CD4-positive, alpha-beta memory T cell (primary cell): ENCODE results near the gene SAMD14. TPM values are rescaled to one million over a fixed set of nuclear protein-coding genes. Genes with fewer than 3 reads are reported as not detected.

Experiments used
- CTCF ChIA-PET: fragments of 350-600 bp; sonication (Branson Sonifier 250); formaldehyde crosslinking; loops from one replicate; lab custom pipeline; 2021; ENCODE audit warnings: inconsistent platforms; ENCODE audit not compliant: partially characterized antibody; lab: Charles Lee
- POLR2A ChIA-PET: fragments of 350-600 bp; sonication (Branson Sonifier 250); formaldehyde crosslinking; loops from one replicate; lab custom pipeline; 2021; ENCODE audit not compliant: partially characterized antibody; lab: Charles Lee
- DNase-seq, 5 donors: peaks; one replicate each; pipeline versions ENCODE4 v3.0.0 to v3.0.0-alpha.2; 2020 to 2022; ENCODE audit warnings: mixed read lengths in 1 of 5
- H3K27ac ChIP-seq: one replicate; pipeline ENCODE4 v1.7.0; 2013; ENCODE audit warnings: low read depth, low read length
- H3K27me3 ChIP-seq: 2 replicates; pipeline ENCODE4 v1.7.0; 2013; ENCODE audit warnings: mild to moderate bottlenecking, low read length, moderate library complexity; ENCODE audit not compliant: insufficient read depth
- H3K36me3 ChIP-seq: 2 replicates; pipeline ENCODE4 v1.7.0; 2013; ENCODE audit warnings: mild to moderate bottlenecking, low read length, moderate library complexity; ENCODE audit not compliant: insufficient read depth
- H3K4me1 ChIP-seq: 2 replicates; pipeline ENCODE4 v1.7.0; 2013; ENCODE audit warnings: mild to moderate bottlenecking, low read length, moderate library complexity; ENCODE audit not compliant: insufficient read depth
- H3K4me3 ChIP-seq, 2 donors: one replicate each; pipeline ENCODE4 v1.7.0; 2013; ENCODE audit warnings: low read length in 2 of 2, mild to moderate bottlenecking in 1 of 2
- H3K9me3 ChIP-seq, 2 donors: one replicate each; pipeline ENCODE4 v1.7.0; 2013; ENCODE audit warnings: low read length in 2 of 2, control low read depth in 1 of 2; ENCODE audit not compliant: control insufficient read depth in 1 of 2
- H3K27ac Mint-ChIP-seq, 7 donors: one replicate each; pipeline ENCODE4 v1.8.0; 2020 to 2021; ENCODE audit warnings: mixed read lengths in 7 of 7, mild to moderate bottlenecking in 6 of 7, inconsistent platforms in 3 of 7, moderate library complexity in 3 of 7
- H3K27me3 Mint-ChIP-seq, 2 donors: one replicate each; pipeline ENCODE4 v1.8.0; 2020 to 2021; ENCODE audit warnings: mixed read lengths in 2 of 2
- H3K36me3 Mint-ChIP-seq, 2 donors: one replicate each; pipeline ENCODE4 v1.8.0; 2020 to 2021; ENCODE audit warnings: mixed read lengths in 2 of 2, inconsistent platforms in 1 of 2, mild to moderate bottlenecking in 1 of 2
- H3K4me1 Mint-ChIP-seq, 4 donors: one replicate each; pipeline ENCODE4 v1.8.0; 2020 to 2021; ENCODE audit warnings: mixed read lengths in 4 of 4, mild to moderate bottlenecking in 1 of 4
- H3K4me3 Mint-ChIP-seq, 8 donors: one replicate each; pipeline ENCODE4 v1.8.0; 2020 to 2021; ENCODE audit warnings: mixed read lengths in 8 of 8, mild to moderate bottlenecking in 7 of 8, moderate library complexity in 6 of 8, inconsistent platforms in 3 of 8
- H3K9me3 Mint-ChIP-seq, 8 donors: one replicate each; pipeline ENCODE4 v1.8.0; 2020 to 2021; ENCODE audit warnings: mixed read lengths in 8 of 8, mild to moderate bottlenecking in 5 of 8, inconsistent platforms in 3 of 8, moderate library complexity in 1 of 8
- intact Hi-C: fragments of 100-400 bp; cut with micrococcal nuclease; formaldehyde crosslinking; loops from one replicate; pipeline ENCODE4 v1.15.1; 2023
- polyA plus RNA-seq, 2 donors: library from polyadenylated mRNA; unstranded; fragments of 300-500 nt; fragmentation: Illumina TruSeq; gene quantifications; one replicate each; pipeline ENCODE4 v1.2.3, GENCODE V29; 2021
- total RNA-seq, 2 experiments: library from RNA; stranded (reverse); gene quantifications; one replicate each; pipeline ENCODE4 v1.2.3, GENCODE V29; 2021

SAMD14 gene
- total and polyA plus RNA-seq, 4 experiments from 2014 or later = 0.16 to 1.3 (median 0.72) TPM

- DNase-seq = peak in 2 of 5 donors; percentile 37 to 71
- Histone ChIP-seq H3K36me3 (peaks cover 11% of the 10 kb centered on the region), H3K4me1 (peaks cover 26% of the 10 kb centered on the region), H3K9me3 (no peaks in the 10 kb centered on the region), H3K4me3 (no peak overlapping the region), H3K27me3 (peaks cover 6% of the 10 kb centered on the region), H3K27ac (no peak overlapping the region)
- ChIA-PET CTCF (interaction anchor here (1.0 to 2.1 kb wide), 7 partner anchors 8 to 47 kb away, joined by 3 to 9 read pairs (median 6); no protein-coding TSS in a partner anchor), POLR2A (interaction anchor here (1.0 to 4.4 kb wide), 8 partner anchors 8 to 48 kb away, joined by 3 to 27 read pairs (median 6); partner anchors contain the start of gene PPP1R9B)
- intact Hi-C loops = no loop called here
- H3K27ac Mint-ChIP-seq = peak overlapping the region in 5 of 7 donors; percentile 49 to 99 (median 85)
- H3K4me3 Mint-ChIP-seq = peak overlapping the region; percentile 61 to 95 (median 76)
- H3K27me3 Mint-ChIP-seq = peaks cover 3 to 7% of the 10 kb centered on the region in 2 donors
- peaks cover 7 to 35% of the 10 kb centered on the region in 2 donors for H3K36me3 Mint-ChIP-seq
- H3K9me3 Mint-ChIP-seq = peaks cover 0 to 2% (median 0%) of the 10 kb centered on the region in 8 donors
- H3K4me1 Mint-ChIP-seq = peaks cover 11 to 42% (median 26%) of the 10 kb centered on the region in 4 donors
Measured at GRCh38 chr17:50130559-50131305, 772 bp upstream of the SAMD14 start.

GRCh38 chr17:50129353-50129727, 620 bp downstream of the SAMD14 start:
- Mint-ChIP-seq H3K9me3 (peaks cover 0 to 2% (median 0%) of the 10 kb centered on the region in 8 donors), H3K27me3 (peaks cover 3 to 7% of the 10 kb centered on the region in 2 donors), H3K4me1 (peaks cover 11 to 42% (median 26%) of the 10 kb centered on the region in 4 donors), H3K36me3 (peaks cover 4 to 25% of the 10 kb centered on the region in 2 donors), H3K4me3 (peak overlapping the region; percentile 72 to 89 (median 84)), H3K27ac (peak overlapping the region in 4 of 7 donors; percentile 72 to 99 (median 92))
- H3K27ac ChIP-seq = no peak overlapping the region
- H3K4me3 ChIP-seq = no peak overlapping the region
- no peaks in the 10 kb centered on the region for H3K9me3 ChIP-seq
- CTCF ChIA-PET = interaction anchor here (0.6 to 1.7 kb wide), 4 partner anchors 9 to 32 kb away, joined by 3 to 7 read pairs (median 5); no protein-coding TSS in a partner anchor
- peaks cover 3% of the 10 kb centered on the region for H3K36me3 ChIP-seq
- H3K4me1 ChIP-seq = peaks cover 26% of the 10 kb centered on the region
- POLR2A ChIA-PET = interaction anchor here (1.3 to 4.4 kb wide), 3 partner anchors 10 to 35 kb away, joined by 7 to 27 read pairs (median 11); partner anchors contain the start of gene PPP1R9B
- intact Hi-C loops = loop anchor here (1.0 kb wide), 1 partner anchor 34 kb away; the partner anchor contains the start of gene PDK2
- DNase-seq = no peak
- H3K27me3 ChIP-seq = peaks cover 6% of the 10 kb centered on the region

- Histone ChIP-seq H3K36me3 (no peaks in the 10 kb centered on the region), H3K27me3 (peaks cover 6% of the 10 kb centered on the region), H3K27ac (no peak overlapping the region), H3K9me3 (no peaks in the 10 kb centered on the region), H3K4me3 (no peak overlapping the region), H3K4me1 (peaks cover 26% of the 10 kb centered on the region)
- Mint-ChIP-seq H3K36me3 (peaks cover under 1 to 19% of the 10 kb centered on the region in 2 donors), H3K27me3 (peaks cover 3 to 7% of the 10 kb centered on the region in 2 donors), H3K27ac (peak overlapping the region in 5 of 7 donors; percentile 43 to 99 (median 78)), H3K4me1 (peaks cover 11 to 42% (median 26%) of the 10 kb centered on the region in 4 donors), H3K9me3 (peaks cover 0 to 2% (median 0%) of the 10 kb centered on the region in 8 donors), H3K4me3 (peak overlapping the region; percentile 61 to 80 (median 77))
- intact Hi-C loops = loop anchor here (1.0 kb wide), 1 partner anchor 33 kb away; the partner anchor contains the start of gene PDK2
- POLR2A ChIA-PET = no interaction called here
- DNase-seq = no peak
- CTCF ChIA-PET = no interaction called here
Measured at GRCh38 chr17:50128441-50129352, 1.3 kb downstream of the SAMD14 start.

- no peak for DNase-seq
- peaks cover 3 to 7% of the 10 kb centered on the region in 2 donors for H3K27me3 Mint-ChIP-seq
- peaks cover 0 to 2% (median 0%) of the 10 kb centered on the region in 8 donors for H3K9me3 Mint-ChIP-seq
- CTCF ChIA-PET = interaction anchor here (1.6 to 1.8 kb wide), 3 partner anchors 33 to 42 kb away, joined by 3 to 8 read pairs (median 6); no protein-coding TSS in a partner anchor
- H3K27ac Mint-ChIP-seq = peak overlapping the region in 1 of 7 donors; percentile 99
- H3K36me3 Mint-ChIP-seq = peaks cover 0 to 15% of the 10 kb centered on the region in 2 donors
- Histone ChIP-seq H3K27ac (no peak overlapping the region), H3K9me3 (no peaks in the 10 kb centered on the region), H3K27me3 (peaks cover 6% of the 10 kb centered on the region), H3K4me1 (peaks cover 26% of the 10 kb centered on the region), H3K36me3 (no peaks in the 10 kb centered on the region), H3K4me3 (no peak overlapping the region)
- peaks cover 11 to 42% (median 26%) of the 10 kb centered on the region in 4 donors for H3K4me1 Mint-ChIP-seq
- POLR2A ChIA-PET = no interaction called here
- H3K4me3 Mint-ChIP-seq = peak overlapping the region in 3 of 8 donors; percentile 9 to 20 (median 10)
- intact Hi-C loops = no loop called here
Measured at GRCh38 chr17:50127697-50128361, 2.1 kb downstream of the SAMD14 start.

DNA sequence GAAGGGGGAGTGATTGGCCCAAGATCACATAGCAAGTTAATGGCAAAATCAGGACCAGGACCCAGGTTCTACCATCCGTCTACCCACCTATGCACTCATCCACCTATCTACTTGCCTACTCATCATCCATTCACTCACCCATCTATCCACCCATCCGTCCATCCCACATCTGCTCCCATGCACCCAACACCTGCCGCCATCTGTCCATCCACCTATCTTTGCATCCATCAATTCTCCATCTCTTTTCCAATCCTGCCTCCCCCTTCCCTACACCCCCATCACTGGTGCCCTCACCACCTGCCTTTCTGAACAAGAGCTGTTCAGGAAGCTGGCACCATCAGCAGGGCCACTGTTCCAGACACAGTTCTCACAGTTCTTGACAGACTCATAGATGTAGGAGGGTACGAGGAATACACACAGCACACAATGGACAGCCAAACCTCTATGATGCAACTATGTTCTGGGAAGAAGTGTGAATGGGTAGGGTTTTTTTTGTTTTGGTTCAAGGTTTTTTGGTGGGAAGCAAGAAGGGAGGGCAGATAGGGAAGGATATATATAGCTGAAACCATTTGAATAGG, 4.5 kb downstream of the SAMD14 start:
- ChIA-PET POLR2A (interaction anchor here (1.1 kb wide), 1 partner anchor 10 kb away, joined by 4 read pairs; no protein-coding TSS in a partner anchor), CTCF (interaction anchor here (1.0 kb wide), 2 partner anchors 8 to 10 kb away, joined by 3 read pairs; no protein-coding TSS in a partner anchor)
- Mint-ChIP-seq H3K27me3 (peaks cover 1 to 4% of the 10 kb centered on the region in 2 donors), H3K36me3 (peaks cover 0 to 3% of the 10 kb centered on the region in 2 donors), H3K4me1 (peaks cover 5 to 21% (median 10%) of the 10 kb centered on the region in 4 donors), H3K9me3 (peaks cover 0 to 4% (median 0%) of the 10 kb centered on the region in 8 donors), H3K4me3 (no peak overlapping the region), H3K27ac (peak overlapping the region in 3 of 7 donors; percentile 6 to 22 (median 12))
- peaks cover 6% of the 10 kb centered on the region for H3K27me3 ChIP-seq
- peaks cover 19% of the 10 kb centered on the region for H3K4me1 ChIP-seq
- H3K36me3 ChIP-seq = no peaks in the 10 kb centered on the region
- H3K9me3 ChIP-seq = no peaks in the 10 kb centered on the region
- no peak overlapping the region for H3K27ac ChIP-seq
- intact Hi-C loops = no loop called here
- no peak for DNase-seq
- H3K4me3 ChIP-seq = no peak overlapping the region
